ENCODE results near the gene SPCS1. TPM values are rescaled to one million over a fixed set of nuclear protein-coding genes. Genes with fewer than 3 reads are reported as not detected.

Gene SPCS1
- total and polyA plus RNA-seq, 9 of the 15 experiments (the other 6 are each of a cell fraction or from before 2014, with no cell fraction given), result 73.9 to 567 (median 127) TPM

GRCh38 chr3:52685709-52686691 lies 19.9 kb upstream of the SPCS1 start, which contains the start of the genes GNL3 and PBRM1 (continued):
- TF ChIP-seq POLR2B (IDR thresholded peaks at IDR 0.05; ENCODE audit: low read depth, partially characterized antibody) (peak; percentile 81), ARID3B (CRISPR knock-in tag; IDR thresholded peaks at IDR 0.05; ENCODE audit: borderline replicate concordance) (no peak), ZNF639 (CRISPR knock-in tag; conservative IDR thresholded peaks at IDR 0.05 in 1 of 2, IDR thresholded peaks at IDR 0.05 in 1 of 2) (peak in 1 of 2 experiments; percentile 99; a peak in 2 of 4 replicates), SRSF1 (IDR thresholded peaks at IDR 0.05; ENCODE audit: low read depth, low read length) (no peak), ZNF316 (IDR thresholded peaks at IDR 0.05) (0 out of 2 replicates have a peak, but pooled peaks have one; percentile 11), KDM2B (CRISPR knock-in tag; IDR thresholded peaks at IDR 0.05) (no peak), KLF1 (tag; IDR thresholded peaks at IDR 0.05) (no peak), BCOR (IDR thresholded peaks at IDR 0.05) (no peak), SAFB2 (IDR thresholded peaks at IDR 0.05; ENCODE audit: borderline replicate concordance, low read depth, low read length, severe bottlenecking) (no peak), GATAD2A (IDR thresholded peaks at IDR 0.05) (no peak), RNF219 (CRISPR knock-in tag; IDR thresholded peaks at IDR 0.05) (no peak), ZNF551 (CRISPR knock-in tag; IDR thresholded peaks at IDR 0.05) (no peak), ZNF644 (tag; IDR thresholded peaks at IDR 0.05; ENCODE audit: low read depth) (peak; percentile 62; the same call in 1 of the 2 replicates), MXD1 (CRISPR knock-in tag; IDR thresholded peaks at IDR 0.05; ENCODE audit: borderline replicate concordance, poor library complexity, severe bottlenecking) (peak; percentile 92), RBBP5 (IDR thresholded peaks at IDR 0.05; ENCODE audit: borderline replicate concordance, insufficient read depth, low read length, poor library complexity, severe bottlenecking) (peak; percentile 67), ZBTB12 (CRISPR knock-in tag; IDR thresholded peaks at IDR 0.05) (0 out of 2 replicates have a peak, but pooled peaks have one; percentile 53), POLR2G (IDR thresholded peaks at IDR 0.05; ENCODE audit: low read depth, low read length) (peak; percentile 97), CSDE1 (IDR thresholded peaks at IDR 0.05) (no peak)

Data from K562 (cell line).